ENCODE results near the gene COQ8B. TPM values are rescaled to one million over a fixed set of nuclear protein-coding genes. Genes with fewer than 3 reads are reported as not detected.

COQ8B gene
- total RNA-seq, 1 experiment from 2014 or later = 62.9 TPM

DNA sequence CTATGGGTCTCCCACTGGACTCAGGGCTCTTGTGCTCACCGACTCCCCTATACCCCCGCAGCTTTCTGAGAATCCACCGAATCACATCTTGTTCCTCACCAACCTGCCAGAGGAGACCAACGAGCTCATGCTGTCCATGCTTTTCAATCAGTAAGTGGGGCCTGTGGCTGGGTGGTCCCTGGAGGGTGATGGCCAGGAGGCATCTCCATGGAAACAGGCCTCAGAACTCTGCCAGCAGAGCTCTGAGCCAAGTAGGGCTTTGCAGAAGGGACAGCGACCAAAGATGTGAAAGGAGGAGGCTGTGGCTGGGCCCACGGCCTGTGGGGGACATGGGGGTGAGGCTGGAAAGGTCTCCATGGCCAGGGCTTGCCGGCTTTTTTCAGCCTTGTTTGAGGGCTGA, 46.8 kb upstream of the COQ8B start:
- no peak for TF ChIP-seq TEAD4 (CRISPR knock-in tag; IDR thresholded peaks at IDR 0.05)
- ChIA-PET POLR2A (interaction anchor here (0.7 kb wide), 1 partner anchor 100 kb away, joined by 4 read pairs; no protein-coding TSS in a partner anchor), CTCF (no interaction called here)
- no peak for DNase-seq (ENCODE audit: low spot score)
- Mint-ChIP-seq H3K27me3 (ENCODE audit: low read depth) (no peaks in the 10 kb centered on the region), H3K4me1 (no peaks in the 10 kb centered on the region), H3K9me3 (no peaks in the 10 kb centered on the region), H3K36me3 (peaks cover 67% of the 10 kb centered on the region), H3K27ac (no peak overlapping the region), H3K4me3 (no peak overlapping the region)
- no peak for ATAC-seq

DNA sequence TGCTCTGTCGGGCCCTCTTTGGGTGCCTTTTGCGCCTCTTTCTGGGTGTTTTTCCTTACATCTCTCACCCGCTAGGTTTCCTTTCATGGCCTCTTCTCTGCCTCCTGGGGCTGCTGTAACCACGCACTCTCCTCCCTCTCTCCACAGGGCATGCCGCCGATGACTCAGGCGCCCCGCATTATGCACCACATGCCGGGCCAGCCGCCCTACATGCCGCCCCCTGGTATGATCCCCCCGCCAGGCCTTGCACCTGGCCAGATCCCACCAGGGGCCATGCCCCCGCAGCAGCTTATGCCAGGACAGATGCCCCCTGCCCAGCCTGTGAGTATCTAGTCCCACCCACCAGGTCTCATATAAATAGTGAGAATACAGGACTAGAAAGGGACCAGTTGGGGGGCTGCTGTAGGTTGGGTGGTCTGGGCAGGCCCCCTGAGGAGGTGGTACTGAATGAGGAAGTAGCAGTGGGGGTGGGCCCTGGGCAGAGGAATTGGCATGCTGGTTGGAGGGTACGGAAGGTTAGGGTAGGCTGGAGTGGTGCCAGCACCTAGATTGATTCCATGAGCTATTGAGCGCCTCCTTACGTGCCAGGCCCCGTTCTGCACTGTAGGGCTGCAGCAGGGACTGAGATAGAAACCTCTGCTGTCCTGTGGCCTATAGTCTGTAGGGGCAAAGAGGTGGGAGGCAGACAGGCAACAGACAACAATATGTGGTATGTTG, 46.2 kb upstream of the COQ8B start:
- Mint-ChIP-seq H3K27ac (no peak overlapping the region), H3K4me1 (no peaks in the 10 kb centered on the region), H3K9me3 (no peaks in the 10 kb centered on the region), H3K4me3 (no peak overlapping the region), H3K36me3 (peaks cover 72% of the 10 kb centered on the region), H3K27me3 (ENCODE audit: low read depth) (no peaks in the 10 kb centered on the region)
- ChIA-PET POLR2A (interaction anchor here (0.7 kb wide), 1 partner anchor 100 kb away, joined by 4 read pairs; no protein-coding TSS in a partner anchor), CTCF (no interaction called here)
- no peak for ATAC-seq
- TF ChIP-seq HMGXB4 (CRISPR knock-in tag; IDR thresholded peaks at IDR 0.05) (no peak), TEAD1 (CRISPR knock-in tag; IDR thresholded peaks at IDR 0.05) (no peak), ZNF232 (CRISPR knock-in tag; IDR thresholded peaks at IDR 0.05) (no peak), JUN (CRISPR knock-in tag; IDR thresholded peaks at IDR 0.05) (no peak), IRF2 (CRISPR knock-in tag; IDR thresholded peaks at IDR 0.05; ENCODE audit: borderline replicate concordance, low read depth) (no peak), NR1H2 (CRISPR knock-in tag; IDR thresholded peaks at IDR 0.05) (no peak)
- TF ChIP-seq, protein P1, sequence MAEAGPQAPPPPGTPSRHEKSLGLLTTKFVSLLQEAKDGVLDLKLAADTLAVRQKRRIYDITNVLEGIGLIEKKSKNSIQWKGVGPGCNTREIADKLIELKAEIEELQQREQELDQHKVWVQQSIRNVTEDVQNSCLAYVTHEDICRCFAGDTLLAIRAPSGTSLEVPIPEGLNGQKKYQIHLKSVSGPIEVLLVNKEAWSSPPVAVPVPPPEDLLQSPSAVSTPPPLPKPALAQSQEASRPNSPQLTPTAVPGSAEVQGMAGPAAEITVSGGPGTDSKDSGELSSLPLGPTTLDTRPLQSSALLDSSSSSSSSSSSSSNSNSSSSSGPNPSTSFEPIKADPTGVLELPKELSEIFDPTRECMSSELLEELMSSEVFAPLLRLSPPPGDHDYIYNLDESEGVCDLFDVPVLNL (CRISPR knock-in tag; IDR thresholded peaks at IDR 0.05; ENCODE audit: borderline replicate concordance, low read depth) = no peak
- TF ChIP-seq, protein P2, sequence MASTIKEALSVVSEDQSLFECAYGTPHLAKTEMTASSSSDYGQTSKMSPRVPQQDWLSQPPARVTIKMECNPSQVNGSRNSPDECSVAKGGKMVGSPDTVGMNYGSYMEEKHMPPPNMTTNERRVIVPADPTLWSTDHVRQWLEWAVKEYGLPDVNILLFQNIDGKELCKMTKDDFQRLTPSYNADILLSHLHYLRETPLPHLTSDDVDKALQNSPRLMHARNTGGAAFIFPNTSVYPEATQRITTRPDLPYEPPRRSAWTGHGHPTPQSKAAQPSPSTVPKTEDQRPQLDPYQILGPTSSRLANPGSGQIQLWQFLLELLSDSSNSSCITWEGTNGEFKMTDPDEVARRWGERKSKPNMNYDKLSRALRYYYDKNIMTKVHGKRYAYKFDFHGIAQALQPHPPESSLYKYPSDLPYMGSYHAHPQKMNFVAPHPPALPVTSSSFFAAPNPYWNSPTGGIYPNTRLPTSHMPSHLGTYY (CRISPR knock-in tag; IDR thresholded peaks at IDR 0.05) = no peak
- no peak for DNase-seq (ENCODE audit: low spot score)

GRCh38 chr19:40759352-40759751, 42.7 kb upstream of the COQ8B start:
- Mint-ChIP-seq H3K27ac (no peak overlapping the region), H3K27me3 (ENCODE audit: low read depth) (no peaks in the 10 kb centered on the region), H3K9me3 (no peaks in the 10 kb centered on the region), H3K36me3 (peaks cover 88% of the 10 kb centered on the region), H3K4me3 (no peak overlapping the region), H3K4me1 (peaks cover 15% of the 10 kb centered on the region)
- no peak for DNase-seq (ENCODE audit: low spot score)
- CTCF ChIA-PET = interaction anchor here (0.6 kb wide), 1 partner anchor 342 kb away, joined by 3 read pairs; no protein-coding TSS in a partner anchor
- POLR2A ChIA-PET = no interaction called here
- ATAC-seq = no peak
- TF ChIP-seq FOXJ3 (CRISPR knock-in tag; IDR thresholded peaks at IDR 0.05; ENCODE audit: borderline replicate concordance) (no peak), GABPB1 (CRISPR knock-in tag; IDR thresholded peaks at IDR 0.05) (no peak), JUN (CRISPR knock-in tag; IDR thresholded peaks at IDR 0.05) (no peak), HMGXB4 (CRISPR knock-in tag; IDR thresholded peaks at IDR 0.05) (no peak), KAT7 (CRISPR knock-in tag; IDR thresholded peaks at IDR 0.05; ENCODE audit: borderline replicate concordance) (no peak), USF2 (CRISPR knock-in tag; IDR thresholded peaks at IDR 0.05) (no peak), GRHL2 (CRISPR knock-in tag; IDR thresholded peaks at IDR 0.05; ENCODE audit: insufficient replicate concordance, severe bottlenecking) (no peak), OVOL2 (CRISPR knock-in tag; IDR thresholded peaks at IDR 0.05; ENCODE audit: borderline replicate concordance) (no peak), RORB (CRISPR knock-in tag; IDR thresholded peaks at IDR 0.05) (no peak), ETV6 (CRISPR knock-in tag; IDR thresholded peaks at IDR 0.05) (no peak), CREB1 (CRISPR knock-in tag; IDR thresholded peaks at IDR 0.05) (no peak)
- TF ChIP-seq, protein P3, sequence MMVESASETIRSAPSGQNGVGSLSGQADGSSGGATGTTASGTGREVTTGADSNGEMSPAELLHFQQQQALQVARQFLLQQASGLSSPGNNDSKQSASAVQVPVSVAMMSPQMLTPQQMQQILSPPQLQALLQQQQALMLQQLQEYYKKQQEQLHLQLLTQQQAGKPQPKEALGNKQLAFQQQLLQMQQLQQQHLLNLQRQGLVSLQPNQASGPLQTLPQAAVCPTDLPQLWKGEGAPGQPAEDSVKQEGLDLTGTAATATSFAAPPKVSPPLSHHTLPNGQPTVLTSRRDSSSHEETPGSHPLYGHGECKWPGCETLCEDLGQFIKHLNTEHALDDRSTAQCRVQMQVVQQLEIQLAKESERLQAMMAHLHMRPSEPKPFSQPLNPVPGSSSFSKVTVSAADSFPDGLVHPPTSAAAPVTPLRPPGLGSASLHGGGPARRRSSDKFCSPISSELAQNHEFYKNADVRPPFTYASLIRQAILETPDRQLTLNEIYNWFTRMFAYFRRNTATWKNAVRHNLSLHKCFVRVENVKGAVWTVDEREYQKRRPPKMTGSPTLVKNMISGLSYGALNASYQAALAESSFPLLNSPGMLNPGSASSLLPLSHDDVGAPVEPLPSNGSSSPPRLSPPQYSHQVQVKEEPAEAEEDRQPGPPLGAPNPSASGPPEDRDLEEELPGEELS (CRISPR knock-in tag; IDR thresholded peaks at IDR 0.05) = no peak
- TF ChIP-seq, protein P4, sequence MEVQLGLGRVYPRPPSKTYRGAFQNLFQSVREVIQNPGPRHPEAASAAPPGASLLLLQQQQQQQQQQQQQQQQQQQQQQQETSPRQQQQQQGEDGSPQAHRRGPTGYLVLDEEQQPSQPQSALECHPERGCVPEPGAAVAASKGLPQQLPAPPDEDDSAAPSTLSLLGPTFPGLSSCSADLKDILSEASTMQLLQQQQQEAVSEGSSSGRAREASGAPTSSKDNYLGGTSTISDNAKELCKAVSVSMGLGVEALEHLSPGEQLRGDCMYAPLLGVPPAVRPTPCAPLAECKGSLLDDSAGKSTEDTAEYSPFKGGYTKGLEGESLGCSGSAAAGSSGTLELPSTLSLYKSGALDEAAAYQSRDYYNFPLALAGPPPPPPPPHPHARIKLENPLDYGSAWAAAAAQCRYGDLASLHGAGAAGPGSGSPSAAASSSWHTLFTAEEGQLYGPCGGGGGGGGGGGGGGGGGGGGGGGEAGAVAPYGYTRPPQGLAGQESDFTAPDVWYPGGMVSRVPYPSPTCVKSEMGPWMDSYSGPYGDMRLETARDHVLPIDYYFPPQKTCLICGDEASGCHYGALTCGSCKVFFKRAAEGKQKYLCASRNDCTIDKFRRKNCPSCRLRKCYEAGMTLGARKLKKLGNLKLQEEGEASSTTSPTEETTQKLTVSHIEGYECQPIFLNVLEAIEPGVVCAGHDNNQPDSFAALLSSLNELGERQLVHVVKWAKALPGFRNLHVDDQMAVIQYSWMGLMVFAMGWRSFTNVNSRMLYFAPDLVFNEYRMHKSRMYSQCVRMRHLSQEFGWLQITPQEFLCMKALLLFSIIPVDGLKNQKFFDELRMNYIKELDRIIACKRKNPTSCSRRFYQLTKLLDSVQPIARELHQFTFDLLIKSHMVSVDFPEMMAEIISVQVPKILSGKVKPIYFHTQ (CRISPR knock-in tag; IDR thresholded peaks at IDR 0.05) = no peak

All from WTC11 (cell line).